HepG2 (cell line): Measurements from ENCODE around the gene ALX4. TPM values are rescaled to one million over a fixed set of nuclear protein-coding genes. Genes with fewer than 3 reads are reported as not detected.

Experiments used
- ATAC-seq: fragments of 200-7000 bp; cut with Tn5 transposase; 3 replicates; pipeline ENCODE4 v1.9.1; 2020; ENCODE audit warnings: mild to moderate bottlenecking, moderate library complexity
- BruUV-seq: library from RNA; stranded (reverse); fragments of 400-500 nt; replicated peaks from 2 replicates; lab custom pipeline; 2021; lab: Mats Ljungman, UMichigan
- CTCF ChIA-PET: fragments of 300-600 bp; formaldehyde crosslinking; extraction: SDS; loops from one replicate; lab custom pipeline; 2021; ENCODE audit warnings: low total read pairs, inconsistent platforms, low intra/inter-chr PET ratio; lab: Yijun Ruan, JAX
- POLR2A ChIA-PET: fragments of 350-600 bp; sonication (Branson Sonifier 250); formaldehyde crosslinking; loops from one replicate; lab custom pipeline; 2020; ENCODE audit warnings: antibody characterized with exemption, inconsistent platforms; lab: Yijun Ruan, JAX
- DNase-seq: peaks from one replicate; pipeline ENCODE4 v3.0.0-alpha.2; 2015; ENCODE audit warnings: low spot score
- FAIRE-seq: peaks from 3 replicates; lab custom pipeline; 2011; peaks lifted over from hg19 to GRCh38; lab: Jason Lieb, UNC
- H2AFZ ChIP-seq: one replicate; pipeline ENCODE4 v1.6.1; 2011; ENCODE audit warnings: low read length, inconsistent platforms
- H3K27ac ChIP-seq: fragments of 300-600 bp; 3 replicates; pipeline ENCODE4 v1.8.0; 2011; ENCODE audit warnings: mixed run types, mild to moderate bottlenecking, mixed read lengths, low read length, inconsistent platforms; ENCODE audit not compliant: insufficient read depth; ENCODE audit errors: extremely low read length
- H3K27me3 ChIP-seq, 2 experiments: fragments of 200-600 bp in 1 of 2; 2 replicates in 1 of 2; 3 replicates in 1 of 2; pipeline versions ENCODE4 v1.6.0 to v1.8.0; 2011; ENCODE audit warnings: low read length in 2 of 2, mild to moderate bottlenecking in 2 of 2, moderate library complexity in 2 of 2, inconsistent platforms in 1 of 2; ENCODE audit not compliant: insufficient read depth in 2 of 2, control insufficient read depth in 1 of 2
- H3K36me3 ChIP-seq, 2 experiments: fragments of 200-600 bp in 1 of 2; replicated peaks in 1 of 2; 2 replicates in 1 of 2; 3 replicates in 1 of 2; pipeline versions ENCODE4 v1.5.1 to v1.8.0; 2011; ENCODE audit warnings: low read length in 2 of 2, inconsistent platforms in 1 of 2; ENCODE audit not compliant: insufficient read depth in 2 of 2, control insufficient read depth in 1 of 2
- H3K4me1 ChIP-seq: 2 replicates; pipeline ENCODE4 v1.5.1; 2012; ENCODE audit warnings: low read length, inconsistent platforms; ENCODE audit not compliant: insufficient read depth
- H3K4me2 ChIP-seq: 2 replicates; pipeline ENCODE4 v1.6.0; 2011; ENCODE audit warnings: low read depth, low read length, inconsistent platforms
- H3K4me3 ChIP-seq, 3 experiments: fragments of 200-600 bp in 1 of 3; sonication (generic), shearing (Covaris generic) in 1 of 3; replicated peaks in 1 of 3; 2 replicates each; pipeline ENCODE4 v1.5.1; 2011 to 2016; ENCODE audit warnings: low read length in 3 of 3, inconsistent platforms in 2 of 3, low read depth in 2 of 3, mild to moderate bottlenecking in 2 of 3, control low read depth in 1 of 3, mixed read lengths in 1 of 3; ENCODE audit not compliant: insufficient read depth in 1 of 3
- H3K79me2 ChIP-seq: one replicate; pipeline ENCODE4 v1.6.1; 2011; ENCODE audit warnings: low read length, inconsistent platforms; ENCODE audit not compliant: insufficient read depth
- H3K9ac ChIP-seq: 2 replicates; pipeline ENCODE4 v1.6.0; 2011; ENCODE audit warnings: mild to moderate bottlenecking, low read depth, low read length, inconsistent platforms; ENCODE audit not compliant: insufficient read depth
- H3K9me3 ChIP-seq: 2 replicates; pipeline ENCODE4 v1.5.1; 2012; ENCODE audit warnings: mild to moderate bottlenecking, low read length
- H4K20me1 ChIP-seq: 2 replicates; pipeline ENCODE4 v1.6.0; 2011; ENCODE audit warnings: inconsistent platforms, mild to moderate bottlenecking, low read length, moderate library complexity; ENCODE audit not compliant: insufficient read depth
- KLF9 ChIP-seq: IDR thresholded peaks from 2 replicates; pipeline ENCODE4 v1.6.1; 2016; ENCODE audit warnings: low read depth
- ZNF383 ChIP-seq: sonication (generic); formaldehyde crosslinking; IDR thresholded peaks from 2 replicates; pipeline ENCODE4 v1.4.0; 2020; ENCODE audit warnings: missing genetic modification reagents, mild to moderate bottlenecking, borderline replicate concordance
- ZNF501 ChIP-seq: sonication (generic); formaldehyde crosslinking; IDR thresholded peaks from 2 replicates; pipeline ENCODE4 v1.5.1; 2020; ENCODE audit warnings: mild to moderate bottlenecking, moderate library complexity, missing genetic modification reagents
- ZNF567 ChIP-seq: sonication (generic); formaldehyde crosslinking; IDR thresholded peaks from 2 replicates; pipeline ENCODE4 v1.8.1; 2023; ENCODE audit warnings: mild to moderate bottlenecking, missing genetic modification reagents, borderline replicate concordance
- ZNF75D ChIP-seq: sonication (generic); formaldehyde crosslinking; IDR thresholded peaks from 2 replicates; pipeline ENCODE4 v1.8.1; 2023; ENCODE audit warnings: missing genetic modification reagents, mild to moderate bottlenecking, borderline replicate concordance
- WGBS: methylation state at CpG from one replicate; pipeline ENCODE4 v1.1.6; 2017; ENCODE audit warnings: low lambda C conversion rate; 5-methylcytosine and 5-hydroxymethylcytosine counted together
- in situ Hi-C: cut with HindIII; loops from 2 replicates; pipeline ENCODE4 v1.10.0; 2017; ENCODE audit warnings: low pct_unique_long_range_greater_than_20kb; ENCODE audit not compliant: extremely low pct_ligation_motif_present
- intact Hi-C: fragments of 100-400 bp; cut with micrococcal nuclease; formaldehyde crosslinking; loops from one replicate; pipeline ENCODE4 v1.10.0; 2022; ENCODE audit not compliant: unreplicated experiment
- polyA plus RNA-seq, 8 experiments: library from polyadenylated mRNA; depleted of rRNA in 3 of 8; stranded (reverse) in 7 of 8; unstranded in 1 of 8; fragments of >200 nt; fragmentation: Illumina TruSeq in 4 of 8; extraction: Trizol in 4 of 8; gene quantifications; 2 replicates each; pipeline versions ENCODE4 v1.2.1 to v1.2.3, GENCODE V29; 2011 to 2016; ENCODE audit warnings: low read depth in 4 of 8, missing spikeins in 1 of 8, mixed read lengths in 1 of 8; ENCODE audit not compliant: insufficient read depth in 1 of 8
- total RNA-seq, 5 experiments: library from RNA; depleted of rRNA; stranded (reverse); fragments of >200 nt; fragmentation: Illumina TruSeq; extraction: Trizol; gene quantifications; 2 replicates each; pipeline ENCODE4 v1.2.3, GENCODE V29; 2016; ENCODE audit warnings: low read depth in 1 of 5
- TF ChIP-seq, protein P1 (sequence below): sonication (generic); formaldehyde crosslinking; IDR thresholded peaks from 2 replicates; pipeline ENCODE4 v1.4.0; 2020; ENCODE audit warnings: missing genetic modification reagents, borderline replicate concordance

The ALX4 gene
- total and polyA plus RNA-seq, 2 of the 13 experiments (the other 11 are each of a cell fraction or from before 2014, with no cell fraction given), result not detected

DNA sequence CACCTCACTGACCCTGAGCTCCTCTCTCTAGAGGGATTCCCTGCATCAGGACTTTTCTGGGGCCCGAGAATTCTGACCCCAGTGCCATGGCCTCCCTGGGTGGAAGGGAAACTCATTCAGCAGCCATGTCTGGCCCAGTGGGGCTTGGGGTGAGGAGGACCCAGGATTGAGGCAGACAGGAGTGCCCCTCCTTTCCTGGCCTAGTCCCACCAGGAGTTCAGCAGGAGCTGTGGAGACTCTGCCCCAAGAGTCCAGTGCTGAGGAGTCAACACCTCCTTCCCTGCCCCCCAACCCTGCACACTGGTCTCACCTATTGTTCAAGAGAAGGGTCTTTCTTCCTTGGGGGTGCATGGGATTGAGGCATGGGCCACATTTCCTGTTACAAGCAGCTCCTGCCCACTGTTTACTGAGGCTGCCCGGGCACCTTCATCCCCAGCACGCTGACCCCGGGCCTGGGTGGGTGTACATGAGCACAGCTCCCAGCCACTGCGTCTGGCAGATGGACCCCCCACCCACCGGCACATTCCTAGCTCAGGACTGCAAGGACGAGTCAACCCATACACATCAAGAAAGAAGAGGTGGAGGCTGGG lies 33.9 kb downstream of the ALX4 start:
- intact Hi-C loops, result no loop called here
- in situ Hi-C loops, result loop anchor here (25.0 kb wide), 1 partner anchor 261 kb away; no protein-coding TSS in a partner anchor
- H3K79me2 ChIP-seq, result no peaks in the 10 kb centered on the region
- no peak overlapping the region for H2AFZ ChIP-seq
- ATAC-seq (no peak), FAIRE-seq (no peak), DNase-seq (no peak)
- H3K9me3 ChIP-seq, result peaks cover 5% of the 10 kb centered on the region
- 19% methylated on average over 5 of the region's 7 CpGs for WGBS
- CTCF ChIA-PET, result no interaction called here
- BruUV-seq, result no TSS peak
- H3K4me1 ChIP-seq, result no peaks in the 10 kb centered on the region
- H3K9ac ChIP-seq, result no peak overlapping the region
- no peak overlapping the region for H3K4me2 ChIP-seq
- no peak overlapping the region for H3K27ac ChIP-seq
- no peaks in the 10 kb centered on the region for H4K20me1 ChIP-seq
- H3K36me3 ChIP-seq, result no peaks in the 10 kb centered on the region
- H3K27me3 ChIP-seq, result peaks cover 1 to 8% of the 10 kb centered on the region in 2 experiments; a peak in 2 of 5 replicates
- no peak for TF ChIP-seq KLF9 (CRISPR knock-in tag)
- no peak for TF ChIP-seq ZNF567 (CRISPR knock-in tag)
- TF ChIP-seq, protein P1, sequence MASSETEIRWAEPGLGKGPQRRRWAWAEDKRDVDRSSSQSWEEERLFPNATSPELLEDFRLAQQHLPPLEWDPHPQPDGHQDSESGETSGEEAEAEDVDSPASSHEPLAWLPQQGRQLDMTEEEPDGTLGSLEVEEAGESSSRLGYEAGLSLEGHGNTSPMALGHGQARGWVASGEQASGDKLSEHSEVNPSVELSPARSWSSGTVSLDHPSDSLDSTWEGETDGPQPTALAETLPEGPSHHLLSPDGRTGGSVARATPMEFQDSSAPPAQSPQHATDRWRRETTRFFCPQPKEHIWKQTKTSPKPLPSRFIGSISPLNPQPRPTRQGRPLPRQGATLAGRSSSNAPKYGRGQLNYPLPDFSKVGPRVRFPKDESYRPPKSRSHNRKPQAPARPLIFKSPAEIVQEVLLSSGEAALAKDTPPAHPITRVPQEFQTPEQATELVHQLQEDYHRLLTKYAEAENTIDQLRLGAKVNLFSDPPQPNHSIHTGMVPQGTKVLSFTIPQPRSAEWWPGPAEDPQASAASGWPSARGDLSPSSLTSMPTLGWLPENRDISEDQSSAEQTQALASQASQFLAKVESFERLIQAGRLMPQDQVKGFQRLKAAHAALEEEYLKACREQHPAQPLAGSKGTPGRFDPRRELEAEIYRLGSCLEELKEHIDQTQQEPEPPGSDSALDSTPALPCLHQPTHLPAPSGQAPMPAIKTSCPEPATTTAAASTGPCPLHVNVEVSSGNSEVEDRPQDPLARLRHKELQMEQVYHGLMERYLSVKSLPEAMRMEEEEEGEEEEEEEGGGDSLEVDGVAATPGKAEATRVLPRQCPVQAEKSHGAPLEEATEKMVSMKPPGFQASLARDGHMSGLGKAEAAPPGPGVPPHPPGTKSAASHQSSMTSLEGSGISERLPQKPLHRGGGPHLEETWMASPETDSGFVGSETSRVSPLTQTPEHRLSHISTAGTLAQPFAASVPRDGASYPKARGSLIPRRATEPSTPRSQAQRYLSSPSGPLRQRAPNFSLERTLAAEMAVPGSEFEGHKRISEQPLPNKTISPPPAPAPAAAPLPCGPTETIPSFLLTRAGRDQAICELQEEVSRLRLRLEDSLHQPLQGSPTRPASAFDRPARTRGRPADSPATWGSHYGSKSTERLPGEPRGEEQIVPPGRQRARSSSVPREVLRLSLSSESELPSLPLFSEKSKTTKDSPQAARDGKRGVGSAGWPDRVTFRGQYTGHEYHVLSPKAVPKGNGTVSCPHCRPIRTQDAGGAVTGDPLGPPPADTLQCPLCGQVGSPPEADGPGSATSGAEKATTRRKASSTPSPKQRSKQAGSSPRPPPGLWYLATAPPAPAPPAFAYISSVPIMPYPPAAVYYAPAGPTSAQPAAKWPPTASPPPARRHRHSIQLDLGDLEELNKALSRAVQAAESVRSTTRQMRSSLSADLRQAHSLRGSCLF (CRISPR knock-in tag), result no peak
- TF ChIP-seq ZNF75D (CRISPR knock-in tag), result no peak
- no peak for TF ChIP-seq ZNF501
- TF ChIP-seq ZNF383 (CRISPR knock-in tag), result no peak
- TF ChIP-seq, all 625 proteins: peak for 0
- H3K4me3 ChIP-seq, result no peak overlapping the region
- POLR2A ChIA-PET, result no interaction called here
